Lower lobe of right lung (tissue), 2 donors: ENCODE measurements around the gene SND1. TPM values are rescaled to one million over a fixed set of nuclear protein-coding genes. Genes with fewer than 3 reads are reported as not detected.

ENCODE experiments used
- ATAC-seq, 2 donors: fragments of 200-7000 bp; cut with Tn5 transposase; one replicate each; pipeline ENCODE4 v1.9.1; 2020 to 2022; ENCODE audit warnings: mild to moderate bottlenecking in 2 of 2, moderate library complexity in 2 of 2
- DNase-seq: peaks from one replicate; pipeline ENCODE4 v3.0.0-alpha.2; 2020
- H3K27ac ChIP-seq: fragments of 200-600 bp; one replicate; pipeline ENCODE4 v1.8.0; 2022
- H3K27me3 ChIP-seq: fragments of 200-600 bp; one replicate; pipeline ENCODE4 v1.8.0; 2022; ENCODE audit warnings: low read depth
- H3K36me3 ChIP-seq: fragments of 200-600 bp; one replicate; pipeline ENCODE4 v1.8.0; 2022; ENCODE audit warnings: mild to moderate bottlenecking
- H3K4me1 ChIP-seq: fragments of 200-600 bp; one replicate; pipeline ENCODE4 v1.8.0; 2022
- H3K4me3 ChIP-seq: fragments of 200-600 bp; one replicate; pipeline ENCODE4 v1.8.0; 2022; ENCODE audit warnings: mild to moderate bottlenecking
- H3K9me3 ChIP-seq: fragments of 200-600 bp; one replicate; pipeline ENCODE4 v1.8.0; 2022
- CTCF ChIP-seq: fragments of 200-600 bp; IDR thresholded peaks from one replicate; pipeline ENCODE4 v1.8.0; 2022; ENCODE audit warnings: antibody characterized with exemption, mild to moderate bottlenecking
- intact Hi-C: fragments of 100-400 bp; cut with DNase I; formaldehyde crosslinking; loops from one replicate; pipeline ENCODE4 v1.11.0; 2022
- total RNA-seq: library from RNA; stranded (reverse); fragmentation: NEBNext Ultra II Directional; extraction: Animal tissue kit (Norgen Biotek cat#: 25700); gene quantifications from one replicate; pipeline ENCODE4 v1.2.1, GENCODE V29; 2021
- donor health status: DM: no; HTN: yes; CAD: no; lungs with severe emphysema.

The SND1 gene
- total RNA-seq, 1 donor from 2014 or later: 142 TPM

GRCh38 chr7:127946111-127946510, 294.1 kb downstream of the SND1 start:
- H3K9me3 ChIP-seq: no peaks in the 10 kb centered on the region
- intact Hi-C loops: no loop called here
- H3K27ac ChIP-seq: no peak overlapping the region
- ATAC-seq (no peak), DNase-seq (no peak)
- no peak for TF ChIP-seq CTCF
- no peaks in the 10 kb centered on the region for H3K27me3 ChIP-seq
- no peak overlapping the region for H3K4me3 ChIP-seq
- H3K4me1 ChIP-seq: peaks cover 10% of the 10 kb centered on the region
- no peaks in the 10 kb centered on the region for H3K36me3 ChIP-seq

GRCh38 chr7:127946847-127947246, 294.9 kb downstream of the SND1 start:
- DNase-seq: no peak
- H3K36me3 ChIP-seq: no peaks in the 10 kb centered on the region
- ATAC-seq: no peak
- peaks cover 10% of the 10 kb centered on the region for H3K4me1 ChIP-seq
- H3K4me3 ChIP-seq: no peak overlapping the region
- TF ChIP-seq CTCF: no peak
- no peaks in the 10 kb centered on the region for H3K27me3 ChIP-seq
- H3K9me3 ChIP-seq: no peaks in the 10 kb centered on the region
- no peak overlapping the region for H3K27ac ChIP-seq
- intact Hi-C loops: no loop called here

- ATAC-seq: no peak
Measured at GRCh38 chr7:127948312-127948711, 296.3 kb downstream of the SND1 start.

GRCh38 chr7:127948930-127949329, 296.9 kb downstream of the SND1 start:
- Histone ChIP-seq H3K36me3 (no peaks in the 10 kb centered on the region), H3K4me3 (no peak overlapping the region), H3K27ac (no peak overlapping the region), H3K4me1 (peaks cover 17% of the 10 kb centered on the region), H3K9me3 (no peaks in the 10 kb centered on the region), H3K27me3 (no peaks in the 10 kb centered on the region)
- DNase-seq (no peak), ATAC-seq (no peak)
- no peak for TF ChIP-seq CTCF
- intact Hi-C loops: no loop called here

More at GRCh38 chr7:127948312-127948711, 296.3 kb downstream of the SND1 start:
- Histone ChIP-seq H3K27me3 (no peaks in the 10 kb centered on the region), H3K9me3 (no peaks in the 10 kb centered on the region), H3K27ac (no peak overlapping the region), H3K36me3 (no peaks in the 10 kb centered on the region), H3K4me1 (peaks cover 11% of the 10 kb centered on the region), H3K4me3 (no peak overlapping the region)
- no peak for DNase-seq
- intact Hi-C loops: no loop called here
- TF ChIP-seq CTCF: no peak

GRCh38 chr7:127949769-127950222, 297.8 kb downstream of the SND1 start:
- ATAC-seq (no peak), DNase-seq (no peak)
- TF ChIP-seq CTCF: no peak
- H3K4me1 ChIP-seq: peaks cover 23% of the 10 kb centered on the region
- intact Hi-C loops: no loop called here
- no peaks in the 10 kb centered on the region for H3K9me3 ChIP-seq
- H3K4me3 ChIP-seq: no peak overlapping the region
- H3K27ac ChIP-seq: no peak overlapping the region
- no peaks in the 10 kb centered on the region for H3K36me3 ChIP-seq
- H3K27me3 ChIP-seq: no peaks in the 10 kb centered on the region
